HEK293 (cell line): ENCODE measurements around the gene CIRBP.
A peak's percentile ranks its signal among the peaks of the same experiment; 100 is the strongest.

Experiments used
- CTCF ChIA-PET: fragments of 350-600 bp; formaldehyde crosslinking; extraction: SDS; loops from one replicate; lab custom pipeline; 2021; ENCODE audit warnings: antibody characterized with exemption; lab: Yijun Ruan, JAX
- POLR2A ChIA-PET: fragments of 300-600 bp; formaldehyde crosslinking; extraction: SDS; loops from one replicate; lab custom pipeline; 2020; ENCODE audit warnings: antibody characterized with exemption, inconsistent platforms; lab: Yijun Ruan, JAX
- H3K27ac ChIP-seq: fragments of 200-500 bp; sonication (Bioruptor generic); 2 replicates; pipeline ENCODE4 v1.5.1; 2014; ENCODE audit warnings: low read depth, low read length, control low read depth, inconsistent platforms; ENCODE audit errors: extremely low read depth
- H3K36me3 ChIP-seq, 2 experiments: fragments of 200-500 bp in 1 of 2; sonication (Bioruptor generic) in 1 of 2; 1 replicate in 1 of 2; 2 replicates in 1 of 2; pipeline ENCODE4 v1.5.1; 2014 to 2017; ENCODE audit warnings: inconsistent platforms in 2 of 2, low read length in 2 of 2; ENCODE audit not compliant: control insufficient read depth in 2 of 2, insufficient read depth in 1 of 2
- H3K4me1 ChIP-seq: fragments of 200-500 bp; sonication (Bioruptor generic); 2 replicates; pipeline ENCODE4 v1.5.1; 2014; ENCODE audit warnings: mild to moderate bottlenecking, low read length, inconsistent platforms; ENCODE audit not compliant: control insufficient read depth, insufficient read depth
- H3K4me3 ChIP-seq: 2 replicates; pipeline ENCODE4 v1.5.1; 2011; ENCODE audit warnings: low read depth, mild to moderate bottlenecking, control low read depth, low read length, moderate library complexity
- H3K9me3 ChIP-seq: fragments of 200-500 bp; sonication (Bioruptor generic); 2 replicates; pipeline ENCODE4 v1.5.1; 2014; ENCODE audit warnings: low read depth, low read length, inconsistent platforms; ENCODE audit not compliant: control insufficient read depth, insufficient read depth
- CTCF ChIP-seq: fragments of 450-650 bp; formaldehyde crosslinking; IDR thresholded peaks from 2 replicates; pipeline ENCODE4 v1.5.1; 2016; ENCODE audit warnings: missing biosample characterization, missing genetic modification characterization
- EGR2 ChIP-seq: fragments of 450-650 bp; formaldehyde crosslinking; IDR thresholded peaks from 2 replicates; pipeline ENCODE4 v1.5.1; 2016; ENCODE audit warnings: low read depth, missing biosample characterization, missing genetic modification characterization
- GLIS2 ChIP-seq: fragments of 450-650 bp; formaldehyde crosslinking; IDR thresholded peaks from 2 replicates; pipeline ENCODE4 v1.5.1; 2016; ENCODE audit warnings: missing biosample characterization, missing genetic modification characterization
- KLF1 ChIP-seq: fragments of 450-650 bp; formaldehyde crosslinking; IDR thresholded peaks from 2 replicates; pipeline ENCODE4 v1.5.1; 2016; ENCODE audit warnings: missing biosample characterization, missing genetic modification characterization
- KLF16 ChIP-seq: fragments of 450-650 bp; formaldehyde crosslinking; IDR thresholded peaks from 2 replicates; pipeline ENCODE4 v1.5.1; 2017; ENCODE audit warnings: missing biosample characterization, missing genetic modification characterization
- KLF7 ChIP-seq: fragments of 450-650 bp; formaldehyde crosslinking; IDR thresholded peaks from 2 replicates; pipeline ENCODE4 v1.5.1; 2016; ENCODE audit warnings: missing biosample characterization, missing genetic modification characterization, borderline replicate concordance
- MYNN ChIP-seq: fragments of 450-650 bp; formaldehyde crosslinking; IDR thresholded peaks from 2 replicates; pipeline ENCODE4 v1.5.1; 2016; ENCODE audit warnings: missing biosample characterization, missing genetic modification characterization, borderline replicate concordance
- SP3 ChIP-seq: fragments of 450-650 bp; formaldehyde crosslinking; IDR thresholded peaks from 2 replicates; pipeline ENCODE4 v1.5.1; 2016; ENCODE audit warnings: missing biosample characterization, missing genetic modification characterization
- WT1 ChIP-seq: fragments of 450-650 bp; formaldehyde crosslinking; IDR thresholded peaks from 2 replicates; pipeline ENCODE4 v1.5.1; 2016; ENCODE audit warnings: missing biosample characterization, missing genetic modification characterization
- ZBTB17 ChIP-seq: fragments of 450-650 bp; formaldehyde crosslinking; IDR thresholded peaks from 2 replicates; pipeline ENCODE4 v1.5.1; 2016; ENCODE audit warnings: missing biosample characterization, missing genetic modification characterization
- ZBTB20 ChIP-seq: fragments of 450-650 bp; formaldehyde crosslinking; IDR thresholded peaks from 2 replicates; pipeline ENCODE4 v1.5.1; 2016; ENCODE audit warnings: missing biosample characterization, missing genetic modification characterization
- ZBTB21 ChIP-seq: fragments of 450-650 bp; formaldehyde crosslinking; IDR thresholded peaks from 2 replicates; pipeline ENCODE4 v1.5.1; 2017; ENCODE audit warnings: missing biosample characterization, missing genetic modification characterization
- ZBTB7A ChIP-seq: fragments of 450-650 bp; formaldehyde crosslinking; IDR thresholded peaks from 2 replicates; pipeline ENCODE4 v1.5.1; 2016; ENCODE audit warnings: low read depth, missing biosample characterization, missing genetic modification characterization
- ZEB2 ChIP-seq: fragments of 450-650 bp; formaldehyde crosslinking; IDR thresholded peaks from 2 replicates; pipeline ENCODE4 v1.5.1; 2016; ENCODE audit warnings: missing biosample characterization, missing genetic modification characterization
- ZFHX2 ChIP-seq: fragments of 450-650 bp; formaldehyde crosslinking; conservative IDR thresholded peaks from 2 replicates; pipeline ENCODE4 v1.5.1; 2016; ENCODE audit warnings: missing biosample characterization, missing genetic modification characterization
- ZIC2 ChIP-seq: fragments of 450-650 bp; formaldehyde crosslinking; IDR thresholded peaks from 2 replicates; pipeline ENCODE4 v1.5.1; 2016; ENCODE audit warnings: missing biosample characterization, missing genetic modification characterization
- ZNF114 ChIP-seq: fragments of 450-650 bp; formaldehyde crosslinking; IDR thresholded peaks from 2 replicates; pipeline ENCODE4 v1.5.0; 2017; ENCODE audit warnings: missing biosample characterization, missing genetic modification characterization
- ZNF121 ChIP-seq: fragments of 450-650 bp; formaldehyde crosslinking; IDR thresholded peaks from 2 replicates; pipeline ENCODE4 v1.5.1; 2016; ENCODE audit warnings: missing biosample characterization, missing genetic modification characterization
- ZNF146 ChIP-seq: fragments of 450-650 bp; formaldehyde crosslinking; IDR thresholded peaks from 2 replicates; pipeline ENCODE4 v1.5.1; 2016; ENCODE audit warnings: missing biosample characterization, missing genetic modification characterization
- ZNF148 ChIP-seq: fragments of 450-650 bp; formaldehyde crosslinking; IDR thresholded peaks from 2 replicates; pipeline ENCODE4 v1.5.0; 2017; ENCODE audit warnings: missing biosample characterization, missing genetic modification characterization, borderline replicate concordance
- ZNF174 ChIP-seq: fragments of 450-650 bp; formaldehyde crosslinking; IDR thresholded peaks from 2 replicates; pipeline ENCODE4 v1.5.0; 2017; ENCODE audit warnings: missing biosample characterization, mild to moderate bottlenecking, missing genetic modification characterization
- ZNF184 ChIP-seq: fragments of 450-650 bp; IDR thresholded peaks from 2 replicates; pipeline ENCODE4 v1.5.1; 2018; ENCODE audit warnings: missing biosample characterization, mild to moderate bottlenecking, missing genetic modification characterization
- ZNF2 ChIP-seq: fragments of 450-650 bp; formaldehyde crosslinking; IDR thresholded peaks from 2 replicates; pipeline ENCODE4 v1.5.1; 2016; ENCODE audit warnings: missing biosample characterization, missing genetic modification characterization
- ZNF302 ChIP-seq: fragments of 450-650 bp; formaldehyde crosslinking; IDR thresholded peaks from 2 replicates; pipeline ENCODE4 v1.5.1; 2016; ENCODE audit warnings: missing biosample characterization, missing genetic modification characterization, low read depth
- ZNF311 ChIP-seq: fragments of 450-650 bp; formaldehyde crosslinking; IDR thresholded peaks from 2 replicates; pipeline ENCODE4 v1.5.1; 2017; ENCODE audit warnings: missing biosample characterization, missing genetic modification characterization, borderline replicate concordance
- ZNF354C ChIP-seq: fragments of 450-650 bp; formaldehyde crosslinking; IDR thresholded peaks from 2 replicates; pipeline ENCODE4 v1.5.1; 2016; ENCODE audit warnings: missing biosample characterization, missing genetic modification characterization, low read depth, borderline replicate concordance
- ZNF513 ChIP-seq: fragments of 450-650 bp; IDR thresholded peaks from 2 replicates; pipeline ENCODE4 v1.5.1; 2018; ENCODE audit warnings: missing biosample characterization, missing genetic modification characterization
- ZNF629 ChIP-seq: fragments of 450-650 bp; formaldehyde crosslinking; IDR thresholded peaks from 2 replicates; pipeline ENCODE4 v1.5.1; 2017; ENCODE audit warnings: missing biosample characterization, missing genetic modification characterization
- ZSCAN18 ChIP-seq: fragments of 450-650 bp; formaldehyde crosslinking; IDR thresholded peaks from 2 replicates; pipeline ENCODE4 v1.5.1; 2016; ENCODE audit warnings: missing biosample characterization, missing genetic modification characterization
- ZSCAN23 ChIP-seq: fragments of 450-650 bp; formaldehyde crosslinking; IDR thresholded peaks from 2 replicates; pipeline ENCODE4 v1.5.1; 2016; ENCODE audit warnings: missing biosample characterization, missing genetic modification characterization
- ZSCAN30 ChIP-seq: fragments of 450-650 bp; IDR thresholded peaks from 2 replicates; pipeline ENCODE4 v1.5.1; 2018; ENCODE audit warnings: missing biosample characterization, mild to moderate bottlenecking, missing genetic modification characterization, moderate library complexity
- ZXDB ChIP-seq: fragments of 450-650 bp; formaldehyde crosslinking; IDR thresholded peaks from 2 replicates; pipeline ENCODE4 v1.5.1; 2016; ENCODE audit warnings: missing biosample characterization, missing genetic modification characterization

The CIRBP gene

GRCh38 chr19:1248139-1248785, 20.9 kb upstream of the CIRBP start, which contains the start of gene MIDN (continued):
- peak; percentile 59 for TF ChIP-seq ZNF629 (tag by site-specific recombination)
- peak; percentile 59; the same call in 1 of the 2 replicates for TF ChIP-seq ZBTB17
- no peak for TF ChIP-seq MYNN
- no peak for TF ChIP-seq ZNF174 (tag by site-specific recombination)
- TF ChIP-seq KLF7 (tag by site-specific recombination) = 0 out of 2 replicates have a peak, but pooled peaks have one; percentile 19
- TF ChIP-seq ZBTB21 = no peak
- 0 out of 2 replicates have a peak, but pooled peaks have one; percentile 23 for TF ChIP-seq EGR2 (tag by site-specific recombination)
- TF ChIP-seq CTCF (tag by site-specific recombination) = 0 out of 2 replicates have a peak, but pooled peaks have one; percentile 24
- peak; percentile 95; the same call in 1 of the 2 replicates for TF ChIP-seq ZEB2 (tag by site-specific recombination)
- peak; percentile 84; the same call in 1 of the 2 replicates for TF ChIP-seq ZBTB7A
- no peak; the same call in 1 of the 2 replicates for TF ChIP-seq ZBTB20 (tag by site-specific recombination)
- TF ChIP-seq ZNF302 (tag by site-specific recombination) = no peak
- no peak for TF ChIP-seq ZSCAN30 (tag by site-specific recombination)
- TF ChIP-seq KLF16 = peak; percentile 24; the same call in 1 of the 2 replicates
- peak; percentile 38 for TF ChIP-seq ZFHX2 (tag by site-specific recombination)
- peak; percentile 27; the same call in 1 of the 2 replicates for TF ChIP-seq ZIC2
- no peak for TF ChIP-seq ZNF148 (tag by site-specific recombination)
- TF ChIP-seq GLIS2 (tag by site-specific recombination) = peak; percentile 7; the same call in 1 of the 2 replicates
- no peak for TF ChIP-seq ZSCAN18
- TF ChIP-seq ZXDB (tag by site-specific recombination) = peak; percentile 59

- ChIA-PET POLR2A (interaction anchor here (0.9 to 1.0 kb wide), 2 partner anchors 18 to 20 kb away, joined by 4 to 17 read pairs; partner anchors contain the start of gene CIRBP), CTCF (interaction anchor here (0.7 kb wide), 1 partner anchor 146 kb away, joined by 4 read pairs; no protein-coding TSS in a partner anchor)
- H3K4me3 ChIP-seq = peak overlapping the region; percentile 67
- H3K9me3 ChIP-seq = no peaks in the 10 kb centered on the region
- H3K36me3 ChIP-seq = peaks cover 0 to 22% of the 10 kb centered on the region in 2 experiments; a peak in 1 of 3 replicates
- peak overlapping the region; percentile 95 for H3K27ac ChIP-seq
- peaks cover 9% of the 10 kb centered on the region for H3K4me1 ChIP-seq
- 0 out of 2 replicates have a peak, but pooled peaks have one; percentile 10 for TF ChIP-seq SP3 (tag by site-specific recombination)
- no peak for TF ChIP-seq ZNF146
- TF ChIP-seq WT1 (tag by site-specific recombination) = peak; percentile 72
- no peak for TF ChIP-seq ZNF121 (tag by site-specific recombination)
- no peak for TF ChIP-seq ZNF311
- TF ChIP-seq ZNF184 (tag by site-specific recombination) = no peak
- peak; percentile 21; the same call in 1 of the 2 replicates for TF ChIP-seq ZNF513 (tag by site-specific recombination)
- 0 out of 2 replicates have a peak, but pooled peaks have one; percentile 30 for TF ChIP-seq ZSCAN23 (tag by site-specific recombination)
- peak; percentile 83 for TF ChIP-seq KLF1 (tag by site-specific recombination)
- TF ChIP-seq ZNF114 (tag by site-specific recombination) = no peak
- TF ChIP-seq ZNF2 = no peak
- TF ChIP-seq ZNF354C (tag by site-specific recombination) = no peak
These were observed 20.3 kb upstream of the CIRBP start for GRCh38 chr19:1248786-1249297.
